ENCODE data around the gene DCAF16. TPM values are rescaled to one million over a fixed set of nuclear protein-coding genes. Genes with fewer than 3 reads are reported as not detected.
"Not testable (repeated sequence)": the region's sequence is repeated elsewhere in the genome, so short reads cannot be mapped to it uniquely, and the experiment has no call there.

DCAF16 gene
- total RNA-seq, result 1 to 10 TPM; 4.2 to 7.9 (median 5.6) TPM
- long read RNA-seq, partial matches to known transcripts, result 0 of 1 reads
- long read RNA-seq, other reads (novel, unspliced or antisense), result 1 of 1 reads

DNA sequence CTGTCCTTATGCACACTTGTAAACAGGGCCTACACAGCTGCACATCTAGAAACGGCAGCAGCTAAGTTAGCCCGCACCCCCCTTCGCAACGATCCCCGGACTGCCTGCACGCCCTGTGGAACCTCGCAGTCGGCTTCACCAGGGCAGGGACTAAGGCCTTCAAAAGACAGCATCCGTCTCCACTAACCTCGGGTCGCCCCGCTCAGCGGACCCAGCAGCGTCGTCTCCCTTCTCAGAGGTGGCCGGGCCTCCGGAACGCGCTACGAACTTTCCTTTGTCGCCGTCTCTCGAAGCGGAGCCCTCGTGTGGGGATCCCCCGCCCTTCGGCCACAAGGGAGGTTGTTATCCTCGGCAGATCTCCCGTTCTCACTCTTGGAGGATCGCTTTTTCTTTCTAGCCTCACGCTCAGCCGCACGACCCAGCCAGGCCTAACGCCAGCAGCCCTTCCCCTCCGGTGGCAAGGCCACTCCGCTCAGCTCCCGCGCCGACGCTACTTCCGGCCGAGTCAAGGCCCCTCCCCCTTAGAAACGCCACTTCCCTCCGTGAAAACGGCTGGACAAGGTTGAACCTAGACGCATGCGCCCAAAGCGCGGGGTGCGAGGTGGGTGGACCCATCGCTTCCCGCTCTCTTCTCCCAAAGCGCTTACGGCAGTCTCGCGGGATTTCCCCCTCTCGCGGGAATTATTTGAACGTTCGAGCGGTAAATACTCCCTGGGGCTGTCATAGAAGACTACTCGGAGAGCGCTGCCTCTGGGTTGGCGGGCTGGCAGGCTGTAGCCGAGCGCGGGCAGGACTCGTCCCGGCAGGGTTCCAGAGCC is at the start of gene DCAF16, which contains the start of gene NCAPG:
DCAF16 (minus strand) TSS at position 498 of the 818 bp plus-strand sequence. CDS start 6,616 bp downstream, outside the sequence.
NCAPG (plus strand) TSS at position 720 of the 818 bp plus-strand sequence. CDS start 99 bp downstream, outside the sequence.
- WGBS (ENCODE audit: insufficient coverage, low coverage, low lambda C conversion rate, missing lambda C conversion rate), result under 1% methylated on average over 37 of the region's 69 CpGs
- peak; percentile 99 to 100 (median 99) for ATAC-seq

DNA sequence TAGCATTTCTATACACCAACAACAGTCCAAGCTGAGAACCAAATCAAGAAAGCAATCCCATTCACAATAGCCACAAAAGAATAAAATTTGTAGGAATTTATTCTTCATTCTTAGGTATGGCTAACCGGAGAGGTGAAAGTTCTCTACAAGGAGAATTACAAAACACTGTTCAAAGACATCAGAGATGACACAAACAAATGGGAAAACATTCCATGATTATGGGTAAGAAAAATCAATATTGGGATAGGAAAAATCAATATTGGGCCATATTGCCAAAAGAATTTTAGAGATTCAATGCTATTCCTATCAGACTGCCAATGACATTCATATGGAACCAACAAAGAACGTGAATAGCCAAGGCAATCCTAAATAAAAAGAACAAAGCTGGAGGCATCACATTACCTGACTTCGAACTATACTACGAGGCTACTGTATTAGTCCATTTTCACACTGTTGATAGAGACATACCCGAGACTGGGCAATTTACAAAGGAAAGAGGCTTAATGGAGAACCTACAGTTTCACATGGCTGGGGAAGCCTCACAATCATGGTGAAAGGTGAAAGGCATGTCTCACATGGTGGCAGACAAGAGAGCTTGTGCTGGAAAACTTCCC is 49.3 kb upstream of the DCAF16 start:
- H3K4me1 ChIP-seq, result peaks cover 0 to 4% (median 0%) of the 10 kb centered on the region in 4 donors
- peak overlapping the region in 1 of 3 donors; percentile 27 for H3K27ac ChIP-seq
- H3K4me3 ChIP-seq, result no peak overlapping the region
- H3K27me3 ChIP-seq, result no peaks in the 10 kb centered on the region
- TF ChIP-seq, protein P1, sequence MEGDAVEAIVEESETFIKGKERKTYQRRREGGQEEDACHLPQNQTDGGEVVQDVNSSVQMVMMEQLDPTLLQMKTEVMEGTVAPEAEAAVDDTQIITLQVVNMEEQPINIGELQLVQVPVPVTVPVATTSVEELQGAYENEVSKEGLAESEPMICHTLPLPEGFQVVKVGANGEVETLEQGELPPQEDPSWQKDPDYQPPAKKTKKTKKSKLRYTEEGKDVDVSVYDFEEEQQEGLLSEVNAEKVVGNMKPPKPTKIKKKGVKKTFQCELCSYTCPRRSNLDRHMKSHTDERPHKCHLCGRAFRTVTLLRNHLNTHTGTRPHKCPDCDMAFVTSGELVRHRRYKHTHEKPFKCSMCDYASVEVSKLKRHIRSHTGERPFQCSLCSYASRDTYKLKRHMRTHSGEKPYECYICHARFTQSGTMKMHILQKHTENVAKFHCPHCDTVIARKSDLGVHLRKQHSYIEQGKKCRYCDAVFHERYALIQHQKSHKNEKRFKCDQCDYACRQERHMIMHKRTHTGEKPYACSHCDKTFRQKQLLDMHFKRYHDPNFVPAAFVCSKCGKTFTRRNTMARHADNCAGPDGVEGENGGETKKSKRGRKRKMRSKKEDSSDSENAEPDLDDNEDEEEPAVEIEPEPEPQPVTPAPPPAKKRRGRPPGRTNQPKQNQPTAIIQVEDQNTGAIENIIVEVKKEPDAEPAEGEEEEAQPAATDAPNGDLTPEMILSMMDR (IDR thresholded peaks at IDR 0.05), result no peak
- WGBS (ENCODE audit: insufficient coverage, low coverage, low lambda C conversion rate, missing lambda C conversion rate), result 42% methylated on average over 5 of the region's 5 CpGs
- intact Hi-C loops (cut with DNase I), result no loop called here
- no peak for DNase-seq
- no peaks in the 10 kb centered on the region for H3K9me3 ChIP-seq
- no peaks in the 10 kb centered on the region for H3K36me3 ChIP-seq
- peak in 3 of 4 donors; percentile 21 to 73 (median 66) for ATAC-seq

More for the DNA sequence above, at the start of gene DCAF16, which contains the start of gene NCAPG:
- H3K27ac ChIP-seq, result peak within 1 kb of the TSS; percentile 78 to 93 (median 90)
- H3K27me3 ChIP-seq, result no peaks in the 10 kb centered on the region
- peak; percentile 97 for TF ChIP-seq POLR2A (IDR thresholded peaks at IDR 0.05)
- TF ChIP-seq, protein P1 (IDR thresholded peaks at IDR 0.05), result no peak
- no peaks in the 10 kb centered on the region for H3K36me3 ChIP-seq
- H3K9me3 ChIP-seq, result no peaks in the 10 kb centered on the region
- peaks cover 0 to 26% (median 14%) of the 10 kb centered on the region in 4 donors for H3K4me1 ChIP-seq
- H3K4me3 ChIP-seq, result peak within 1 kb of the TSS; percentile 73 to 86 (median 82)
- DNase-seq, result peak; percentile 99 to 100 (median 100)
- intact Hi-C loops (cut with DNase I), result loop anchor here in 1 of 2 donors (10.0 kb wide), 1 partner anchor 774 kb away; no protein-coding TSS in a partner anchor

DNA sequence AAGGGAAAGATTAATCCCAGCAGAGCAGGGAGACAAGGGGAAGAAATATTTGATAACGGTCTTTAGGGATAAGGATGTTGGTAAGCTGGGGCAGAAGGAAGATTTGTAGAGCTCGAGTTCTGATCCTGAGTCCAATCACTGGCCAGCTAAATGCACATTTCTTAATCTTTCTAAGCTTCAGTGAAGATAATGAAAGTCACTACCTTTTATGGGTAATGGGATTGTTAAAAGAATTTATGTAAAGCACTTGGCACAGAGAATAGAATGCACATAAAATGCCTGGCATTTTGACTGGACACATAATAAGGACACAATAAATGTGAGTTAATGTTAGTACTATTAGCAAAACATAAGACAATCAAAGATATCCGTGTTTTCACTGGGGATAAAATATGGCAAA is 43.5 kb upstream of the DCAF16 start:
- intact Hi-C loops (cut with DNase I), result no loop called here
- H3K27me3 ChIP-seq, result no peaks in the 10 kb centered on the region
- TF ChIP-seq, protein P1 (IDR thresholded peaks at IDR 0.05), result no peak
- TF ChIP-seq POLR2A (IDR thresholded peaks at IDR 0.05), result no peak
- no peaks in the 10 kb centered on the region for H3K4me1 ChIP-seq
- ATAC-seq (no peak), DNase-seq (no peak)
- H3K9me3 ChIP-seq, result no peaks in the 10 kb centered on the region
- no peak overlapping the region for H3K27ac ChIP-seq
- no peaks in the 10 kb centered on the region for H3K36me3 ChIP-seq
- WGBS (ENCODE audit: insufficient coverage, low coverage, low lambda C conversion rate, missing lambda C conversion rate), result 83% methylated on average over 3 of the region's 3 CpGs
- no peak overlapping the region for H3K4me3 ChIP-seq

DNA sequence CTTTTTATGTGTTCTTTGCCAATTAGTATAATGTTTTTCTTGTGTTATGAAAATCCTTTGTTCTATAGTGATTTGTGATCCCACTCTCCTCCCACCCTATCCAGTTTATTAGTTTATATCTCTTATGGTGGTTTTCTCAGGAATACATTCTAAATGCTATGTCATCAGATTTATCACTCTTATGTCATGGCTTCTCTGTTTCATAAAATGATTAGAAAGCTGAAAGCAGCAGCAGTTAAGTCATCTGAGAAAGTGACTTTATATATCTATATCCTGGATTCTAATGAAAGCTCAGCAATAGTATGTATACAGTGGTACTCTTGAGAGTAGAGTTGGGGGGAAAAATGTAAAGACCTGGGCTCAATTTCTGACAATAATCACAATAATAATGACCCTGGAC is 41.4 kb upstream of the DCAF16 start:
- no peaks in the 10 kb centered on the region for H3K4me1 ChIP-seq
- no peaks in the 10 kb centered on the region for H3K9me3 ChIP-seq
- DNase-seq (no peak), ATAC-seq (no peak)
- TF ChIP-seq POLR2A (IDR thresholded peaks at IDR 0.05), result no peak
- TF ChIP-seq, protein P1 (IDR thresholded peaks at IDR 0.05), result no peak
- no peaks in the 10 kb centered on the region for H3K27me3 ChIP-seq
- H3K27ac ChIP-seq, result no peak overlapping the region
- H3K36me3 ChIP-seq, result no peaks in the 10 kb centered on the region
- intact Hi-C loops (cut with DNase I), result no loop called here
- no peak overlapping the region for H3K4me3 ChIP-seq

DNA sequence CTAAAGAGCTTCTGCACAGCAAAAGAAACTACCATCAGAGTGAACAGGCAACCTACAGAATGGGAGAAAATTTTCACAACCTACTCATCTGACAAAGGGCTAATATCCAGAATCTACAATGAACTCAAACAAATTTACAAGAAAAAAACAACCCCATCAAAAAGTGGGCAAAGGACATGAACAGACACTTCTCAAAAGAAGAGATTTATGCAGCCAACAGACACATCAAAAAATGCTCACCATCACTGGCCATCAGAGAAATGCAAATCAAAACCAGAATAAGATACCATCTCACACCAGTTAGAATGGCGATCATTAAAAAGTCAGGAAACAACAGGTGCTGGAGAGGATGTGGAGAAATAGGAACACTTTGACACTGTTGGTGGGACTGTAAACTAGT is 39.7 kb upstream of the DCAF16 start:
- ATAC-seq; H3K36me3 ChIP-seq; H3K27me3 ChIP-seq; H3K4me3 ChIP-seq; H3K9me3 ChIP-seq; H3K4me1 ChIP-seq; H3K27ac ChIP-seq; intact Hi-C loops (cut with DNase I); DNase-seq: not testable (repeated sequence)
- no CpG with 5 or more reads among the region's 1 CpG for WGBS (ENCODE audit: insufficient coverage, low coverage, low lambda C conversion rate, missing lambda C conversion rate)
